Islet of Langerhans (tissue), 1 donor: ENCODE measurements around the gene KRT6A.
"Not testable (repeated sequence)": the region's sequence is repeated elsewhere in the genome, so short reads cannot be mapped to it uniquely, and the experiment has no call there.

ENCODE experiments used
- FAIRE-seq: peaks from one replicate; lab custom pipeline; 2011; peaks lifted over from hg19 to GRCh38; lab: Jason Lieb, UNC

The KRT6A gene

DNA sequence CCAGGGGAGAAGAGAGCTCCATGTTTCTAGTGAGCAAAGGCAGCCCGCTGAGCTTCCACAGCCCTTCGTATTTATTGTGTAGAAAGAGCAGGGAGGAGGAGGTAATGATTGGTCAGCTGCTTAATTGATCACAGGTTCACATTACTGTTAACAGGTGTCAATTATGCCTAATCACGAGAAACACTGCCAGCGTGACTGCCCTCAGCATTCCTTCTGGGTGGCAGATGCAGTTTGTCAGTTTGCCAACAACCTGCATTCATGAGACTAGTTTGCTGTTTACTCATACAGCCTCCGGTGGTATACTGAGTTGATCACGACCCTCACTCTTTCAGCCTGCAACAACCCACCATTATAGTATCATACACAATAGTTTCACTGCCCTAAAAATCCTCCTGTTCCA is 7.5 kb upstream of the KRT6A start:
- not testable (repeated sequence) for FAIRE-seq

DNA sequence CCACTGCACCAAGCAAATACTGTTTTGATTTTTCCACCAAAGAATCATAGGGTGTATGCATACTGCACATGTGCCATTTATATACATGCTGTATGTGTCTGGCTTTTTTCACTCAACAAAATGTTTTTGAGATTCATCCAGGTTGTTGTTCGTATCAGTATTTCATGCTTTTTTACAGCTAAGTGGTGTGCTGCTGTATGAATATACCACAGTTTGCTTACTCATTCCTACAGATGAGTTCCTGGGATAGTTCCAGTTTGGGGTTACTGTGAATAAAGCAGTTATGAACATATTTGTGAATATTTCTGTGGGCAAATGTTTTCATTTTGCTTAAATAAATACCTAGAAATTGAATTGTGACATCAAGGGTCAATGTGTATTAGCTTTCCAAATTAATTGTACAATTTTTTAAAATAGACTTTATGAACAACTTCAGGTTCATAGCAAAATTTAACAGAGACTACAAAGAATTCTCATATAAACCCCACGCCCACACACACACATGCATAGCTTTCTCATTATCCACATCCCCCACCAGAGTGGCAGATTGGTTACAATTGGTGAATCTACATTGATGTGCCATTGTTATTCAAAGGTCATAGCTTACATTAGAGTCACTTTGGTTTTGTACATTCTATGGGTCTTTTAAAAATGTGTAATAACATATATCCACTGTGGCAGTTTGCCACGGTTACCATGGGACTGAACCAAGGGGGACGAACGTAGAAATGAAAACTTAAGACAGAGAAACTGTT is 6.9 kb upstream of the KRT6A start:
- FAIRE-seq, result no peak

DNA sequence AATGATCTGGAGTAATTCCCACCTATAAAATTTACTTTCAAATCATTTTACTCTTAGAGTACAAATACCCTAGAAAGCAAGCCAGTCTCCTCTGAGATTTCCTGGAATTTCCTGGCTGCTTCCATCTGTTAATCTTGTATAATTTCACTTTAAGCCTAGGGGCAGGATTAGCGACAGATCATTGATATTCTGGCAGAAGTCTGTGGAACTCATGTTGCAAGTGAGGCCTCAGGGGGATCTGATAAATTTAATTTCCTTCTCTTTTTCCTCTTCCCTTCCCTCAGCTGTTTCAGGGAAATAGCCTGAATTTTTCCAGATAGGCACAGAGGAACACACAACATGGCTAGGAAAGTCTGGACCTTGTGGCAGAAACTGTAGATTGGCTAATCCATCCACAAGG is 5.9 kb upstream of the KRT6A start:
- no peak for FAIRE-seq

DNA sequence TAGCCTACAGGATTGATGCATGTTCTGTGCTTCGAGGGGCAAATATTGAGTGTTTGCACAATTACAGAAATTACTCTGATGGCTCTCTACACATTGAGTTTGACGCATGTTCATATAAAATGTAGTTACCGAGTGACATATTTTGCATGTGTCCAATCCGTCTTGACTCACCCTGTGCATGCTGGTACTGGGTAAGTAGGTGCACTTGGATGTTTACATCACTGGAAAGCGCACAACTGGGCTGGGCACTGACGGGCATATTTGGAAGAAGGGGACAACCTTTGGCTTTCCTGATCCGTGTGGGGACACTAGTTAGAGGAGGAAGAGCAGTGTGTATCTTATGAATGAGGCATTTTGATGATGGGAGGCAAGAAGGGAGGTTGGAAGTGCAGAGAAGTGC is 4.9 kb upstream of the KRT6A start:
- FAIRE-seq, result no peak

DNA sequence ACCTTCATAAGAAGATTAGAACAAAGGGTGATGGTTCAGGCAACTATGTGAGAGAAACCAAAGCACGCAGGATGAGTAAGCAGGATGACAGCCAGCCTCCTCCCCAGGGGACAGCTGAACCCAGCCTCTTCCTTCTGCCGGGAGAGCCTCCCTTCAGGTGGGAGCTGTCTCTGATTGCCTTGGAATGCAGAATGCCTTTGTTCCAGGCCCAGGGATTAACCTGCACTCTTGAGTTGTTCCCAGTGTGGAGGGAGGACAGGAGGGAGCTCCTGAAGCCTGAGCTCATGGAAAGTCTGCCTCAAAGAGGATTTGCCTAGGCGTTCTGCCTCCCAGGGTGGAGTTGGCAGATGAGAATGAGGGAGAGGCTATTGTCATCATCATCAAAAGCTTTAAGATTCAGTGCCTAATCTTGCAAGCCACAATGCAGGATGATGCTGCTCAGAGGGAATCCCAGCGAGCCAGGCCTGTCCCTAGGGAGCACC is 3.6 kb upstream of the KRT6A start:
- FAIRE-seq, result no peak

DNA sequence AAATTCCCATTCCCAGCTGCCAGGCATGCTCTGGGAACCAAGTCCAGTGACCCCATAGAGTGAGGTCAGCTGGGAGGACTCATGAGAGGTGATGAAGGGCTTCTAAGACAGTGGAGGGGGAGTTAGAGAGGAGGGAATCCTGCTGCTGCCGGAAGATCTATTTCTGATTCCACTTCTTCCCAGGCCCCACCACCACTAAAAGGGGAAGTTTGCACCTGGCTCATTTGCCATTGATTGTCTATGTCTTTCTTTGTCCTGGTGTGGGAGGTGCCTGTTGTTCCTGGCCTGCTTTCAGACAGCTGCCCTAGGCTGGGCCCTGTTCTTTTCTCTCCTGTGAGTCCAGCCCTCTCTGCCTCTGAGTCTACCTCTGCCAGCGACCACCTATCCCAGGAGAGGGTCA is 3.0 kb upstream of the KRT6A start:
- no peak for FAIRE-seq

DNA sequence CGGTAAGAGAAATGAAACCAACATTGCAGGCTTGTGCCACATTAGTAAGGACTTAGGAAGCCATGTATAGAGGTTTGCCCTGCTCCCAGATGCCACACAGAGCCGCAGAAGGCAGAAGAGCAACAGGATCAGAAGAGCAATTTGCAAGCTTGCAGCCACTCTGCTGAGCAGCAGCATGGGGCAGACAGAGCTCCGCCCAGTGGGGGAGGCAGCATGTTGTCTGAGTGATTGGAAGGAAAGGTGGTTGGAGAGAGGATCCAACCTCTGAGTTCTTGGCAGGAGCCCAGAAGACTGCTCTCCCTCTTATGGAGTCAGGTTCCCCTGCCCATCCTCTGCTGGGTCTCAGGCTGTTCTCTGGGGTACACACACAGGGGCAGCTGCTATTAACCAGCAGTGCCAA is 2.3 kb upstream of the KRT6A start:
- FAIRE-seq, result no peak

DNA sequence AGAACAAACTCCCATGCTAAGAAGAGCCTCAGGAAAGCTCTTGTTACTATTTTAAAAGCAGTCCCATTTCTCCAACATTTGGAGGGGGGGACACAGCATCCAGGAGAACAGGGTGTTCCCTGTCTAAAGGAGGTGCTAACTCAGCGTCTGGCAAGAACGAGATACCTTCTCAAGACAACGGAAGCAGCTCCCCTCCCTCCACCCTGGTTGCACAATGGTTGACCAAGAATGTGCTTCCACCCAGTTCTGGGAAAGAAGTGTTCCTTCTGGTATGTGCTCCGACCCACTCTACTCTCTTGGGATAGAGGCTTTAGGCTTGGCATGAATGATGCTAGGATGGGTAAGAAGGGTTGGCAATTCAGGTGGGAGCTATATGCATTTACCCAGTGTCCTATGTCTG is 1.5 kb upstream of the KRT6A start:
- no peak for FAIRE-seq

DNA sequence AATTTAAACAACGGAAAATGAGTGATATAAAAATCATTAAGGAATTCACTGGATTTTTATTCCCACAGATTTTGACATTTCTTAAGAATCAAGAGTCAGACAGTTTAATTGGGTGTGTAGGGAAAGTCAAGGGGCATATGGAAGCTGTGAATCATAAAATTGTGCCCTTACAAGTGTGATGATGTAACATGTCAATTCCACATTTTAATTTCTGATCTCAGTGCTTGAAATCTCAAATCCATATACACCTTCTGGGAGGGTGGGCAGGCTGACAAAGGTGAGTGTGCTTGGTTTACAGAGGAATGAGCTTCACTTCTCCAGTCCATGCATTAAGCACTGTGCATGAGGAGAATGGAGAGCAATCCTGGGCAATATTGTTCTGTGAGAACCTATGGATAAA is 1.0 kb upstream of the KRT6A start:
- no peak for FAIRE-seq

DNA sequence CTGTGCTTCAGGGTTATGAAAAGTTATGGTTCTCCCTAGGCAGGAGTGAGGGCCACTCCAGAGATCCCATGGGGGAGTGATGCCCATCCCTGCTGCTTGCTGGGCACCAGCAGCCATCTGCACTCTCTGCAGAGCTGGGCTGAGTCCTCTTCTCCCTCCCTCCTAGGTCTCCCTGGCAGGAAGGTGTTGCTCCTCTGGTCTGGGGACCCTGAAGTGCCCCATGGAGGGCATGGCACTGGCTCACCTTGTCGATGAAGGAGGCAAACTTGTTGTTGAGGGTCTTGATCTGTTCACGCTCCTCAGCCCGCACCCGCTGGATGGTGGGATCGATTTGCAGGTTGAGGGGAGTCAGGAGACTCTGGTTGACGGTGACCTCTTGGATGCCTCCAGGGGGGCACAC is 652 bp downstream of the KRT6A start:
- not testable (repeated sequence) for FAIRE-seq

DNA sequence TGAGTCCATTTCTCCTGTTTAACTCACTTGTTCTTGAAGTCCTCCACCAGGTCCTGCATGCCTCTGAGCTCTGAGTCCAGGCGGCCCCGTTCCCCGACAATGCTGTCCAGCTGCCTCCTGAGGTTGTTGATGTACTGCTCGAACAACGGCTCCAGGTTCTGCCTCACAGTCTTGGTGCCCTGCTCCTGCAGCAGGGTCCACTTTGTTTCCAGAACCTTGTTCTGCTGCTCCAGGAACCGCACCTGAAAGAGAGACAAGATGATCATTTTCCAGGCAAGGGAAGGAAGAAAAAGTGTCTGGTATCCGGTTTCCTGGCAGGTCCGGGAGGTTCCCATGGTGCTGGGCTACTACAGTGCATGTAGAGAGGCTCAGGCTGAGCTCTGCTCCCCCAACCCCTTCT is 1.6 kb downstream of the KRT6A start:
- FAIRE-seq, result not testable (repeated sequence)

DNA sequence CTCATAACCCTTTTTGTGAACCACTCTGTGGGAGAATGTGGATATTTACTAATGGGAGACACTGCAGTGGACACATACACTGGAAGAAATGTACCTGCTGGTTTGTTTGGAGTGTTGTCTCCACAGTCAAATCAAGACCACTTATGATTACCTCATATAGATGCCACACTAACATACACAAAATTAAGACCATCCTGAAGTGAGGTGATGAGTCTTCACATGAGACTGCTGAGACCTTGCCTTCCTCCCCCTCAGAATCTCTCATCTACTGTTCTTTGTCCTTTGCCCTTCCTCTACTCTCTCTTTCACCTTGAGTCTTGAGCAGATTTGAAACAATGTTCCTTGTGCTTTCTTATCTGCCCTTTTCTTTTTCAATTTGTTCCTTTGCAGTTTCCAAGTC is 4.3 kb downstream of the KRT6A start:
- no peak for FAIRE-seq

DNA sequence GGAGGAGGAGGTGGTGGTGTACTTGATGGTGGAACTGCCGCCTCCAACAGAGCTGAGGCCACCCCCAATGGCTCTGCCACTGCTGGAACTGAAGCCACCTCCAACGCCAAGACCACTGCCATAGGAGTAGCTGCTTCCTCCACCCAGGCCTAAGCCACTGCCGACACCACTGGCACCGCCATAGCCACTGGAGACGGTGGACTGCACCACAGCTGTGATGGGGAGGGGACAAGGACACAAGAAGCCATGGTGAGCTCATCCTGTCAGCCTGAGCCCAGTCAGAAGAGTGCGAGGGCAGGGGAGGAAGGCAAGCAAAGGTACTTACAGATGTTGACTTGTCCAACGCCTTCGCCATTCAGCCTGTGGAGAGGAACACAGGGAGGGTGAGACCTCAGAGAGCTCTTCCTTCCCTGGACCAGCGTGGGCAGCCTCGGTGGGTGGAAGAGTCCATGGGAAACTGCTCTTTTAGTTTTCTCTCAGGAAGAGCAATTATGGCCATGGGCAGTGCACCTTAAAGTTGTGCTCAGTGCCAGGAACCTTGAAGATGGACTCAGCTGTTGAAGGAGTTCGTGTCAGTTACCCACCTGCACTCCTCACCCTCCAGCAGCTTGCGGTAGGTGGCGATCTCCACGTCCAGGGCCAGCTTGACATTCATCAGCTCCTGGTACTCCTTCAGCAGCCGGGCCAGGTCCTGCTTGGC is 5.2 kb downstream of the KRT6A start:
- FAIRE-seq, result not testable (repeated sequence)

DNA sequence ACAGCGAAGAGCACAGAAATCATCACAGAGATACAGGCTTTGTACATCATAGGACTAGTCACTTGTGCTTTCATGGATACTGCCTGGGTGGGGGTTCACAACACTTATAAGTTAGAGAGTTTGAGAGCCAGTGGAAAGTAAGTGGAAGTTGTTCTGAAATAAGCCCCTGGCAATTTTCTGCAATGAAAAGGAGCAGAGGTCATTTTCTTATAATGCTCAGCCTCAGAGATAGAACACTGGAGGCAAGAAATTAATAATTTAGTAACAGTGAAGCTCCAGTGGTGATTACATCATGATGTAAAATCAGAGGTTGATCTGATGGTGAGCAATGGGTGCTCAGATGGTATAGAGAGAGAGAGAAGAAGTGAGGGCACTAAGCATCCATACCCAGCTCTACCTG is 5.8 kb downstream of the KRT6A start:
- FAIRE-seq, result no peak

DNA sequence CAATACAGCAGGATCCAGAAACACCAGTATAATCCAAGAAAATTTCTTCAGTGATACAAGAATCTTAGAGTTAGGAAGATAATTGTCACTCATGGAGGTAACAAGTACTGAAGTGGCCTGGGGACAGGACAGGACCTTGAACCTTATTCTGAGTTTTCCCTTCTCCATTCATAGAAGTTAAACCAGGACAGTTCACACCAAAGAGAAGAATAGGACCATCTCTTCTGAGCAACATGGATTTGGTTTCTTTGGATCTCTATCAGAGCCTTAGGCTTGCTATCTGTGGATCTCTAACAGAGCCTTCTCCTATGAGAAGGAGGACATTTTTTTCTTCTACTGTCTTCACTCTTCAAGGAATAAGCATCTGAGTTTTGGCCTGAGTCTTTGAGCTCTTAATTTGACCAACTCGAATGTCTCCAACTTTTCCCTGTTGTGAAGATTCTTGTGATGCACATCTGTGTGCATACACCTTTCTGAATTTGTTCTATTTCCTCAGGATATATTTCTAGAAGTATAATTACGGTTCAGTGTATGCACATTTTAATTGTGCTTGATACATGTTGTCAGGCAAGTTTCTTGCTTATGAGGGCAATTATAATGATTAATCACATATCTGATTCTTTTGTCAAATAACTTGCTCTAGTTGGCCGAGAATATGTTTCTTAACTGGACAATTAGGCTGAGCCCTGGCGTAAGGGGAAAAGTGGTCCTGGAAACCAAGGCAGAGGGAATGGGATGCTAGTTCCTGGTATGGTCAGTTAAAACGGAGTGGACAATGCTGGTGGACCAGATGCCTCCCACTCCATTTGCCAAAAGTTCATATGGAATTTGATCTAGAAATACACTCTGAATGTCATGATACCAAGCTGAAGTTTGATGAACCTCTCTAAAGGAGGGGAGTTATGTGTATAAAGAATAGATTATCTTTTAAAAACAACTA is 6.6 kb downstream of the KRT6A start:
- FAIRE-seq, result no peak

DNA sequence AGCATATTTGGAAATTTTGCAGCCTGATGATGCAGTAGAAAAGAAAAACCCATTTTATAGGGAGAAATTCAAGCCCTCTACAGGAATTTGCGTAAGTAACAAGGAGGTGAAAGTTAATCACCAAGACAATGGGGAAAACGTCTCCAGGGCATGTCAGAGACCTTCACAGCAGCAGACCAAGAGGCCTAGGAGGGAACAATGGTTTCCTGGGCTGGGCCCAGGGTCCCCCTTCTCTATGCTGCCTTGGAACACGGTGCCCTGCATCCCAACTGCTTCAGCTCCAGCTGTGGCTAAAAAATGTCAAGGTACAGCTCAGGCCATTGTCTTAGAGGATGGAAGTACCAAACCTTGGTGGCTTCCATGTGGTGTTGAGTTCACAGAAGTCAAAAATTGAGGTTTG is 13.0 kb downstream of the KRT6A start:
- no peak for FAIRE-seq

DNA sequence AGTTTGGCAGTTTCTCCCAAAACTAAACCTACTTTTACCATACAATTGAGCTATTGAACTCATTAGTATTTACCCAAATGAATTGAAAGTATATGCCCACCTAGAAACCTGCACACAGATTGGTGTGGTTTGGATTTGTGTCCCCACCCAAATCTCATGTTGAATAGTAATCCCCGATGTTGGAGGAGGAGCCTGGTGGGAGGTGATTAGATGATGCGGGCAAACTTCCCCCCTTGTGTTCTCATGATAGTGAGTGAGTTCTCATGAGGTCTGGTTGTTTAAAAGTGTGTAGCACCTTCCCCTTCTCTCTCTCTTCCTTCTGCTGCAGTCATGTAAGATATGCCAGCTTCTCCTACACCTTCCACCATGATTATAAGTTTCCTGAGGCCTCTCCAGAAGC is 15.4 kb downstream of the KRT6A start:
- no peak for FAIRE-seq

DNA sequence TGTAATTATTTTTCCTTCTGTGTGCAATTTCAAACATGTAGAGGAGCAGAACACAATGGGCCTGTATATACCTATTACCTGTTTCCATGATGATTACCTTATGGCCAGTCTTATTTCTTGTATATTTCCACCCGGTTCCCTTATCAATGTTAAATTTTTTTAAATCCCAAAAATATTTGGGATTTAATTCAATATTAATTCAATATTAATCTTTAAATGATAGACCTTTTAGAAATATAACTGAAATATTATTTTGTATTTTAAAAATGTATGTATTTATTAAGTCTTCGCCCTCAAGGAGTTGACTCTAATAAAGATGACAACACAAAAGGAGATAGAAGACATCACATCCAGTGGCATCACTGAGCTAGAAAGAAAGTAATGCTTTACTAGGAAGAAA is 18.8 kb downstream of the KRT6A start:
- FAIRE-seq, result no peak

DNA sequence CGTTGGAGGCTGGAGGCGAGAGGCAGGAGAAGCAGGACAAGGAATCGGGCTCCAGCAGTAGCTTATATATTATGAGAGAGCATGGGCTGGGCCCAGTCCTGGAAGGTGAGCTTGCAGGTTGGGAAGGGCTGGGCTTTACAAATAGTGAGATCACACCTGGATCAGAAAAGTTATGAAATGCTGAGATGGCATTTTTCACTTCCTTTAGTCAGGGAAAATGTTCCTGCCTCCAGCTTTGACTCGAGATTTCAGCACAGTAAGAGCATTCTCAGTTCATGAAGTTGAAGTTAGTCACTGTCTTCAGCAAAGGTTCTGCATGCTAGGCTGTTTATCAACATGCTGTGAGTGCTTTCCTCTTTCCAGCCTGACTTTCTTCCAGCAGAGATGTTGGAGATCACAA is 19.3 kb downstream of the KRT6A start, which contains the start of gene KRT6C:
KRT6C (minus strand) TSS at position 38 of the 400 bp plus-strand sequence. CDS start 68 bp downstream, outside the sequence.
- no peak for FAIRE-seq

DNA sequence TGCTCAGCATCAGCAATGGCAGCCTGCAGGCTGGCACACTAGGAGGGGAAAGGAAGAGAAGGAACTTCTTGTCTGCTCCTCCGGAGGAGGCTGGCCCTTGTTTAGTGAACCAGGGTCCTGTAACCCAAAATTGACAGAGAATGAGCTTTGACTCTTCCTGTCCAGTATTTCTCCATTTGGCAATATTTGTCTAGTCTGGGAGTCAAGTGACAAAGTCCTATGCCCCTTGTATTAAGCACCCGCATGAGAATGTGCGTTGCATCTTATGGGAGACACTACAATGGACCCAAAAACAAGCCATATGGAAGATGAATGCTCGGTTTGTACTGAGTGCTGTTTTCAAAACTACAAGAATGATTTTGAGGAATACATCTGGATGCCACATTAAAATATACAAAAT is 23.2 kb downstream of the KRT6A start:
- FAIRE-seq, result no peak

DNA sequence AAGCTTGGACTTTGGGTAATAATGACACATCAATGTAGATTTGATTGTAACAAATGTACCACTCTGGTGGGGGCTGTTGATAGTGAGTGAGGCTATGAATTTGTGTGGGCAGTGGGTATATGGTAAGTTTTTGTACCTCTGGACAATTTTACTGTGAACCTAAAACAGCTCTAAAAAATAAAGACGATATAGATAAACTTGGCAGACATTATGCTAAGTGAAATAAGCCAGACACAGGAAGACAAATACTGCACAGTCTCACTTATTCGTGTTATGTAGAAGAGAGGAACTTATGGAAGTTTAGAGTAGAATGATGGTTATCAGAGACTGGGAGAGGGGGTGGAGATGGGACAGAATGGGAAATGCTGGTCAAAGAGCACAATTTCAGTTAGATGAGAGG is 28.2 kb downstream of the KRT6A start:
- no peak for FAIRE-seq

DNA sequence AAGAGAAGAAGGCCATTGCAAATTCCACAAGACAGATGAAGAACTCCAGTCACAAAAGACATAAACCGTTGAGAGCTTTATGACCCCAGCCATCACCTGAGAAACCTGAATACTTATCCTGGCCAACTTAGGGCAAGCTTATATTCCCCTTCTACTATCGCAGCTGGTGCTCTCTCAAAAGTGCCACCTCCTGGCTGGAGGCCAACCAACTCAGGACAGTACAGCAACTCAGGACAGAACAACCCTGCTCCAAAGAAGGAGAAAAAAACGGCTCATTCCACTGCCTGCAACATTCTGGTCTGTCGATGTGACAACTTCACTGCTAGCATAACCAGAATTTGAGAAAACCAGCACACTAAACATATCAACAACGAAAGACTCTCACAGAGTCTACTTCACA is 31.4 kb downstream of the KRT6A start:
- FAIRE-seq, result no peak

DNA sequence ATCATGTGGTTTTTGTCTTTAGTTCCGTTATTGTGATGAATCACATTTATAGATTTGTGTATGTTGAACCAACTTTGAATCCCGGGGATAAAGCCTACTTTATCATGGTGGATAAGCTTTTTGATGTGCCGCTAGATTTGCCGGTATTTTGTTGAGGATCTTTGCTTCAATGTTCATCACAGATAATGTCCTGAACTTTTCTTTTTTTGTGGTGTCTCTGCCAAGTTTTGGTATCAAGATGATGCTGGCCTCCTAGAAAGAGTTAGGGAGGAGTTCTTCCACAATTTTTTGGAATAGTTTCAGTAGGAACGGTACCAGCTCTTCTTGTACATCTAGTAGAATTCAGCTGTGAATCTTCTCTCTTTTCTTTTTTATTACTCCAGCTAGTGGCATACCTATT is 34.2 kb downstream of the KRT6A start:
- no peak for FAIRE-seq
